GM23248 (cell line): ENCODE measurements around the gene RGS4.

ENCODE experiments used
- EZH2 ChIP-seq: fragments of 200-600 bp; sonication (generic); IDR thresholded peaks from 2 replicates; pipeline ENCODE4 v1.6.1; 2018; ENCODE audit warnings: antibody characterized with exemption, mild to moderate bottlenecking; ENCODE audit not compliant: insufficient read depth, poor library complexity, severe bottlenecking
- EZH2phosphoT487 ChIP-seq: fragments of 200-600 bp; sonication (generic); IDR thresholded peaks from 2 replicates; pipeline ENCODE4 v1.6.1; 2018; ENCODE audit warnings: antibody characterized with exemption, moderate library complexity, mild to moderate bottlenecking, low read depth; ENCODE audit not compliant: insufficient read depth

DNA sequence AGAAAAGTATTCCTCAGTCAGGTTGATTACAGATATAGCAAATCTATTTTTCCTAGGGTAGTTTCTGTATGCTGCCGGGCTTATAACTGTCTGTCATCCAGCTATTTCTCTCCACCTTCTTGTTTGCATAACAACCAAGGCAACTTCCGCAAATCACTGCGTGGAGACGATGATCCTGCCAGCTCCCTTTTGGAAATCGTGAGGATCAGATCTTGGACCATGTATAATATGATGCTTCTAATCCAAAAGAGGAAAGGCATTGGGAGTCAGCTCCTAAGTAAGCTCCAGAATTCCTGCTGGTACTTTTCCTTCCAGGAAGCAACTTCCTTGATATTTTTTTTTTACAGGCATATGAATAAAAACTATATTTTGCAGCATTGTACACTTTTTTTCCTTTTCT, 445 bp upstream of the RGS4 start:
- TF ChIP-seq EZH2phosphoT487, result no peak
- TF ChIP-seq EZH2, result no peak
